Fibroblast of skin of abdomen (primary cell): ENCODE data around the gene GRK2.

Source experiments
- DNase-seq: peaks from one replicate; pipeline ENCODE4 v3.0.0-alpha.2; 2013

Gene GRK2

GRCh38 chr11:67254798-67255197, 11.5 kb upstream of the GRK2 start:
- no peak for DNase-seq

DNA sequence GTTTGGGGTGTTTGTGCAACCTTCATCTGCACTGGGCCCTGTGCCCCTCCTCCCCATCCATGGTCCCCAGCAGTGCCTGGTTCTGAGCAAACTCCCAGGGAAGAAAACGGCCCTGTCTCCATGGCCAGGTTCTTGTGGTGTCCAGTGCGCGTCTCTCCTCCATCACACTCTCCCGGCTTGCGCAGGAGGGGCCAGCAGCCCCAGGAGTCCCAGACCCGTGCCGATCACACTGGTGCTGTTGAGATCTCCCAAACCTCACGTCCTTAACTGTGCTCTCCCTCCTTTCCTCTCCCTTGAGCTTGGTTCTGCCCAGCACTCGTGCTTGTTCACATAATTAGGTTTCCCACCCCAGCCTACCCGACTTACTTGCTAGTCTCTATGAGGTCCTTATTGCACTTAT, 10.9 kb upstream of the GRK2 start:
- no peak for DNase-seq

DNA sequence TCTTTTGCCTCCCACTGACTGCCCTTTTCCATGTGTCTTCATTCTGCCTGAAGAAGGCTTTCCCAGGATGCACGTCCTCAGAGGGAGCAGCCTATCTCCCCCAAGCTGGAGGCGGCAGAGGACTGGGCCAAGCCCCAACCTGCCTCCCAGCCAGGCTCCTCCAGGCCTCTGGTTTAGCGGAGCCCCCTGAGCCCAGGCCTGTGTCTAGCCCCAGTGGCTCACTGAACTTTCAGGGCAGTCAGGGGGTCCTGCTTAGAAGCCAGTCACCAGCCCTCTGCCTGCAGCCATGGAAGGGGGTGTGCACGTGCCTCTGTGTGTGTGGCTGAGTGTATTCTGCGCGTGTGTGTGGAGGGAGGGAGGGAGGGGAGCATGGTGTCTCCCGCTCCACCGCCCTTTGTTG, 10.4 kb upstream of the GRK2 start:
- no peak for DNase-seq

DNA sequence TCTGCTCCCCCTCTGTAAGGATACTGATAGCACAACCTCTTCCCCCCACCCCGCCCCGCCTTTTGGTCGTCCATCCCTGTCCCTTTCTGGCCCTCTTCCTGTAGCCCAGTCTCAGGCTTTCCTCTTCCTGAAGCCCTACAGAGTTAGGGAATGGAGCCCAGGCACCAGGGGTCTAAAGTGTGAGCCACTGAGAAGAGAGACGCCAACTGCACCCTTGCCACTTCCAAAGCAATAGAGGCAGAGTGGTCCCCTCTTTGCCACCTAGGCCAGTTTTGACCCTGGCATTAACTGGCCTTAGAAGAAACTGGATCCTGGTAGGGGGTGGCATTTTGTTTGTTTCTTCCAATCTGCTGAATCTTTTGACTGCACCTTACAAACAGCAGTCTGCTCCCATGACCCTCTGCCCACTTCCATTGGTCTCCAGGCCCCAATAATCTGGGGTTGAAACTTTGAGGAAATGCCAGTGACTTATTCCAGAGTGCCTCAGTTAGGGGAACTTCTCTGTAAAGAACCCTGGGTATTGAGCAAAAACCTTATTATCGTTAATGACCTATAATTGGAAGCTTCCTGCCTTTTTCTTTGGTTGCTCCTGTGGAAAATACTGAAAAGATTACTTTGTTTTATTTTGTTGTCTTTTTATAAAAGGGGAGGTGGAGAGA, 9.7 kb upstream of the GRK2 start:
- no peak for DNase-seq

DNA sequence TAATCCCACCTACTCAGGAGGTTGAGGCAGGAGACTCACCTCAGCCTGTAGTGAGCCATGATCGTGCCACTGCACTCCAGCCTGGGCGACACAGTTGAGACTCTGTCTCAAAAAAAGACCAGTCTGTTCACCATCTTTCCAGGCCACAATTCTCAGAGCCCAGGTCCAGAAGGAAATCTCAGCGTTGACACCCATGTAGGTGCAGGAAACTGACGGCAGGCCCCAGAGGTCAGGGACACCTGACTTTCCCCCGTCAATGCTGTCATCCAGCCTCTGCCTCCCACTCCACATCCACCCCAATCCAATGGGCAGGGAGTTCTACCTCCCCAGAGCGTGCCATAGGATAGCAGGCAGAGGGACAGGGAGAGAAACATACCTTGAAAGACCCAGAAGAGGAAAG, 5.9 kb upstream of the GRK2 start:
- no peak for DNase-seq

DNA sequence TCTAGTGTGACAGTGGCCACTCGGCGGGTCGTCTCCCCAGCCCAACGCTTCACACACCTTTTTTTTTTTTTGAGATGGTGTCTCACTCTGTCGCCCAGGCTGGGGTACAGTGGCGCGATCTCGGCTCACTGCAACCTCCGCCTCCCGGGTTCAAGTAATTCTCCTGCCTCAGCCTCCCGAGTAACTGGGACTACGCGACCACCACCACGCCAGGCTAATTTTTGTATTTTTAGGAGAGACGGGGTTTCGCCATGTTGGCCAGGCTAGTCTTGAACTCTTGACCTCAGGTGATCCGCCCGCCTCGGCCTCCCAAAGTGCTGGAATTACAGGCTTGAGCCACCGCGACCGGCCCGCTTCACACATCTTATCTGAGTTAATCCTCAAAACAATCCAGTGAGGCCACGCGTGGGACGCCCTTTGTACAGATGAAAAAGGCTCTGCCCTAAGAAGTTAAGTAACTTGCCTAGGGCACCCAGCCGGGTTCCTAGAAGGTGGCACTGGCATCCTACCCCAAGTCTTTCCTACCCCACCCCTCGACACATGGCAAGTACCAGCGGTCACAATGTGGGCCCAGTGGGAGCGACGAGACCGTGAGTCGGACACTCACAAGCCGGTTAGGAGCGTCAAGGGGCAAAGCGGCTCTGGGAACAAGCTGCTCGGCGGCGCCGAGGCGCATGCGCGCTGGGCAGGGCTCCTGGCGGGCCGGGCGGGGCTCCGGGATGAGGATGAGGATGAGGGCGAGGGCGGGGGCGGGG, 5.2 kb upstream of the GRK2 start:
- peak; percentile 59 for DNase-seq

DNA sequence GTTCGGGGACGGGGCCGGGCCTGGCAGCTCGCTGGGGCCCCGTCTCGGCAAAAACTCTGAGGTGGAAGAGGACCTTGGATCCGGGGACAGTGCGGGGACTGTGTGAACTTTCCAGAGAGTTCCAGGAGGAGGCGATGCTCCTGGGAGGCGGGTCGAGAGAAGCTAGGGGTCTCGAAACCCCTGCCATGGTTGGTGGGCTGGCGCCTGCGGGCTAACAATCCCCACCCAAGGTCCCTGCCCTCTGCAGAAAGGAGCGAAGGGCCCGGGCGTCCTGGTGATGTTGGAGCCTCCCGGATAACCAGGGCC, 4.7 kb upstream of the GRK2 start:
- DNase-seq = no peak

DNA sequence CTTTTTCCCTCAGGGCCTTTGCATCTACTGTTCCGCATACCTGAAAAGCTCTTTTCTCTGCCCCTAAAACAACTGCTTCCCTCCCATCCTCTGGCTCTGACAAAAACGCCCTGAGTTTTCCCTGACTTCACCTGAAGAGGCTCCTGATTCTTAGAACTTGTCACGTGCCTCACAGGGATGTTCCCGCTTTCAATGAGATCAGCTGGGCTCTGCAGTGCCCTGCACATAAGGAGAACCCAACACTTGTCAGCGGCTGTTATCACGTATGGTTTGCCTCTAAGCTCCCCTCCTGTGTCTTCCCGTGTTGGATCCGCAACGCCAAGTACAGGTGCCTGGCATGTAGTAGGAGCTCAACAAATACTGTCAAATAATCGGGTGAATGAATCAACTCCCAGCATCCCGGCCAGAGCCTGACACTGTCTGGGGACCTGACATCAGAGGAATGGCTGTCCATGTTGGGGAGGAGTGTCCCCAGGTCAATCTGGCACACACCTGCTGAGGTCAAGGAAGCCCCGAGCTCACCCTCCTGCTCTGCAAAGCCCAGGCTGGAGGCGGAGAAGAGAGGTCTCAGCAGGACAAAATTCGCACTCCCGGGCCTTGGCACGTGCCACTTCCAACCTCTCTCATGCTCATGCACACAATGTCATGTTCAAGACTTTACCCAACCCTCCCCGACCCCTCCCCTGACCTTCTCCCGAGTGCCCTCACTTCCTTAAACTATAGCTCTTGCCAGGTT, 4.2 kb upstream of the GRK2 start:
- no peak for DNase-seq

GRCh38 chr11:67262731-67263675, 3.3 kb upstream of the GRK2 start:
- DNase-seq = peak; percentile 77

DNA sequence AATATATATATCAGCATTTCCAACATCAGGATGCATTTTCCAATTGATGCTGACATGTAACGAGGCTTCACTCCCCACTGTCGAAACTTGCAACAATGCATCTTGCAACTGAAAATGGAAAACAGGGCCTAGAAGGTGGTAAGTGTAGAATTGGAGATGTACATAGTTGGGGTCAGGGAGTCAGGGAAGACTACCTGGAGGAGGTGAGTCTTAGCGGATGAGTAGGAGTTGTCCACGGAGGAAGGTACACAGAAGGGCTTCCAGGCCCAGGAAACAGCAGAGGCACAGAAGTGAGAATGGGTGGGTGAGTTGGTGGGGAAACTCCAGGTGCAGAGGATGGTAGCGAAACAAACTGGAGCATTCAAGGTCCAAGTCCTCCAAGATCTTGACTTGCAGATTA, 2.0 kb upstream of the GRK2 start:
- no peak for DNase-seq

- no peak for DNase-seq
Observed at GRCh38 chr11:67264877-67265632, 1.2 kb upstream of the GRK2 start.

DNA sequence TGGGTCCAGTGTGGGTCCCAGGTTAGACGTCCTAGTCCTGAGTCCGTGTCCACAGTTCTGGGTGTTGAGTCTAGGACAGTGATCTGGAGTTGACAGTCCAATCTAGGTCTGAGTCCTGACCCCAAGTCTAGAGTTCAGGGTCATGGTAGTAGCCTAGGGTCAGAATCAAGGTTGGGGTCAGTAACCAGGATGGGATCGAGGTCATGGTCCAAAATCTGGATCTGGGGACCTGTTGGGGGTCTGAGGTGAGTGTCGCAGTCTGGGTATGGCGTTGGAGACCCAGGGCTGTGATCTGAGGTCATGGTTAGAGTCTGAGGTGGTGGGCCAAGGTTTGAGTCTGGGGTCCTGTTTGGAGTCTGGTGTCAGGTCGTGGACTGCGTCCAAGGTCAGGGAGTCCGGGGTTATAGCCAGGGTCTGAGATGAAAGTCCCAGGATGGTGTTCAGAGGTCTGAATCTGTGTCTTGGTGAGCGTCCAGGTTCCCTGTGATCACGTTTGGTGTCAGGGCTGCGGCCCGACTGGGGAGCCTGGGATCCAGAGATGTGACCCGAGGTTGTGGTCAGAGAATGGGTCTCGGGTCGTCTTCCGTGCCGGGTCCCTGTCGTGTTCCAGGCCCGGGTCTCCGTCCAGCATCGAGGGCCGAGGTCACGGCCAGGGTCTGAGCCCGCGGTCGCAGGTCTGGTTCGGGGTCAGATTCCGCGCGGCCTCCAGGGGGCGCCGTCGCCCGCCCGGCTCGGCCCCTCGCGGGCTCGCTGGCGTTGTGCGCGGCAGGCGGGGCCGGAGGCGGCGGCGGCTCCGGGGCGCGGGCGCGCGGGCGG, 432 bp upstream of the GRK2 start:
- DNase-seq = peak; percentile 55

GRCh38 chr11:67267188-67268080, 1.2 kb downstream of the GRK2 start:
- no peak for DNase-seq

GRCh38 chr11:67268081-67268961, 2.0 kb downstream of the GRK2 start:
- no peak for DNase-seq

- no peak for DNase-seq
Observed at GRCh38 chr11:67268962-67269268, 2.6 kb downstream of the GRK2 start.

DNA sequence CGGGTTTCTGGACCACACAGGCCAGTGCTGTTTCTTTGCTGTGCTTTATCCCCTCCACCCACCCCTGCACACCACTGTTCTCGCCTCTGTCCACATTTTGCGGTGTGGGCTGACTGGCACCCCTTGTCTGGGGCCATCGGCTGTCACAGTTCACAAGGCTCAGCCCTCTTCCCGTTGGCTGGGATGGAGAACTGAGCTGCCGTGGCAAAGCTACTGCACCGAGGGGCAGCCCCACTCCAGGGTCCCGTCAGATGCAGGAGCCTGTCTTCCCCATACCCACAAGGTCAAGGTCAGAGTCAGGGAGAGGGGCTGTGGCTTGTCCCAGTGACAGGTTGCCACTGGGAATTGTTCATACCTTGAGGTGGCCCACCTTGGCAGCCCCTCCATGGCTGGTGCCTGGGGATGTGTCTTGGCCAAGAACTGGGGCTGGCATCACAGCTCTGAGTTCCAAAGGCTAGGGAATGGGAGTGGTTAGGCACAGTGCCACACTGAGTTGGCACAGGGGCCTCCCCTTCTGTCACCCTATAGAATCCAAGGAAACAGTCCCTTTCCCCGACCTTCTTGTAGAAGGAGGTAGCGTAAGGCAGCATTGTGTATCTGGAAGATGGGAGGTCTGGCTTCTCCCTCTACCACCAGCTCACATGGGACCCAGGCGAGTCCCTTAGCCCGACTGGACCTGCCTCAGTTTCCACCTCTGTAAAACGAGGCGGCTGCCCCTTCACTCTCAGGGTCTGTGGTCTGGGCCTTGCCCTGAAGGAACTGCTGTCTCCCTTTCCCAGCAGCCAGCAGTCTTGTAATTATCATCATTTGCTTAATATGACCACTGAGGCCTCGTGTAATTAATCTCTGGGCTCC, 3.4 kb downstream of the GRK2 start:
- DNase-seq = no peak

DNA sequence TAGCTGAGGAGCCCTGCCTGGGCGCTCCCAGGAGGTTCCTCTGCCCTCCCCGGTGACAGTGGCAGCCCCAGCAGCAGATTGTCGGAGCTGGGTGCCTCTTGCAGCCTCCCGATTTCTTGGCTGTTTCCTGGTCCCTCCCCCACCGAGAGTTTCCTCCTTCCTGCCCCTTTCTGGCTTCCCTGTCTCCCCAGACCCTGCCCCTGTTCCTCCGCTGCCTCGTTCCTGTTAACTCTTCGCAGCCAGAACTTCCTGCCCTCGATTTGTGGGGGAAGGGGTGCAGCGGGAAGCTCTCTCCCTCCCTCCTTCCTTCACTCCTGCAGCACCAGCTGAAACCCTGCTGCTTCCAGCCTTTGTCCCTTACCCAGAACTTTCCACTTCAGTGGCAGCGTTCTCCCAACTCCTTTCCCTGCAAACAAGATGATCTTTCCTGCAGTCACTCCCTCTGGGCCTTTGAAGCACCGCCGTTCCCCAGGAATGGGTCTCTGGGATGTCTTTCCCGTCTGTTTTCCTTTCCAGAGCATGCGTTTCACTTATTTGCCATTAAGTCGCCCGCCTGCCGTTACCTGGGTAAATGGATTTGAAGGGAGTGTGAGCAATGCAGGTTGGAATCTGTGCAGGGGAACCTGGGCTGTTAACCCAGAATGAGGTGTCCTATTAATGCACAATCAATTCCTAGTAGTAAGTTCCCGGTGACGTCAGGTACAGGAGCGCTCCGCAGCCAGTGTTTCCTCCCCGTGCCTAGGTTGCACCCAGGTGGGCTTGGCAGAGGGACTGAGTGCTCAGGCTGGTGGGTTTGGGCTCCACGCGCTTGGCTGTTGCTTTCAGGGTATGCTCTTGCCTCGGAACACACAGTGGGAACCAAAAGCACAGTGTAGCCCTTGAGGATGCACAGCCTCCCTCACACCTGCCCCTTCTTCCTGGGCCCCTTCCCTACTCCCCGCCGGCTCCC, 4.3 kb downstream of the GRK2 start:
- peak; percentile 16 for DNase-seq
